Uterus (tissue), 4 donors: ENCODE measurements around the gene KCTD13. TPM values are rescaled to one million over a fixed set of nuclear protein-coding genes. Genes with fewer than 3 reads are reported as not detected.

ENCODE experiments used
- DNase-seq, 2 donors: peaks; one replicate each; pipeline ENCODE4 v3.0.0-alpha.2; 2019 to 2020
- H3K27ac ChIP-seq, 2 donors: fragments of 200-600 bp; sonication (generic); 1 replicate in 1 of 2; 2 replicates in 1 of 2; pipeline ENCODE4 v1.5.1; 2016 to 2018
- H3K27me3 ChIP-seq, 2 donors: fragments of 200-600 bp; sonication (generic); one replicate each; pipeline ENCODE4 v1.5.1; 2018 to 2019; ENCODE audit warnings: control low read depth in 1 of 2
- H3K36me3 ChIP-seq, 2 donors: fragments of 200-600 bp; sonication (generic); one replicate each; pipeline ENCODE4 v1.5.1; 2019; ENCODE audit warnings: control low read depth in 1 of 2
- H3K4me1 ChIP-seq, 2 donors: fragments of 200-600 bp; sonication (generic); one replicate each; pipeline ENCODE4 v1.5.1; 2018 to 2019; ENCODE audit warnings: control low read depth in 1 of 2
- H3K4me3 ChIP-seq, 2 donors: fragments of 200-600 bp; sonication (generic); 1 replicate in 1 of 2; 2 replicates in 1 of 2; pipeline ENCODE4 v1.5.1; 2018 to 2019; ENCODE audit warnings: mild to moderate bottlenecking in 1 of 2
- H3K9me3 ChIP-seq, 2 donors: fragments of 200-600 bp; sonication (generic); one replicate each; pipeline ENCODE4 v1.5.1; 2019; ENCODE audit warnings: control low read depth in 1 of 2
- CTCF ChIP-seq, 4 experiments: fragments of 200-600 bp in 2 of 4; fragments of 450-650 bp in 2 of 4; sonication (generic) in 2 of 4; IDR thresholded peaks; one replicate each; pipeline ENCODE4 v1.5.1; 2016 to 2019; ENCODE audit warnings: antibody characterized with exemption in 4 of 4, mild to moderate bottlenecking in 2 of 4, moderate library complexity in 1 of 4
- POLR2A ChIP-seq, 2 donors: fragments of 450-650 bp; IDR thresholded peaks; one replicate each; pipeline ENCODE4 v1.6.1; 2016; ENCODE audit warnings: antibody characterized with exemption in 2 of 2, mild to moderate bottlenecking in 1 of 2, moderate library complexity in 1 of 2
- intact Hi-C: fragments of 100-400 bp; cut with DNase I; formaldehyde crosslinking; loops from one replicate; pipeline ENCODE4 v1.15.1; 2023; ENCODE audit warnings: low total_unique reads
- total RNA-seq, 4 donors: library from RNA; depleted of rRNA in 3 of 4; stranded (reverse); fragments of >200 nt in 3 of 4; gene quantifications; one replicate each; pipeline versions ENCODE4 v1.1.0 to v1.2.4, GENCODE V29; 2014 to 2023
- donor health status: DM: yes; HTN: yes; CAD: no.

The KCTD13 gene
- total RNA-seq, 4 donors from 2014 or later, result 1.8 to 33.3 (median 14.6) TPM

DNA sequence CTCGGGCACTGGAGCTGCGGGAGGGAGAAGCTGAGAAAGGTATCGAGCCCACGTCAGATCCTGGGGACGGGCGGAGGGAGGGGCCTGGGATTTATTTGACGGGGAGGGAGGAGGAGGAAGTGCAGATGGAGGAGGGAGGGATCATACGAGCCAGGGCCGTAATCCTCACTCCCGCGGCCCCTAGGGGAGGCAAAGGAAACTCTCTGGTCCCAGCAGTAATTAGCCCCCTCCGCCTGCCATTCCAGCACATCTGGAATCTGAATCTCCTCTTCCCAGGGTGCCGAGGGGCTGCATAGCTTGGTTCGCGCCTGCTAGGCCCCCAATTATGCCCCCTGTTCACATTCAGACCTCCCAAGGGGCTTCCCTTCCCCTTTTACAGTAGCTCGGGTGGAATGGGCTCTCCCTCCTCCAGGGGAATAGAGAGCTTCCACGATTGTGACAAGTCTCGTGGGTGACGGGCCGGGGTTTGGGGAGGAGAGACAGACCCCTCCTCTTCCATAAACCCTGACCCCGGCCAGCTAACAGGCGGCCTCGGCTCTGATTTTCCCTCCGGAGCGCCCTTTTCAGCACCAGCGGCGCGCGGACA, 26.4 kb downstream of the KCTD13 start, which contains the start of gene SEZ6L2:
TSS of gene SEZ6L2 (minus strand) at position 35 of the 586 bp plus-strand sequence. CDS start 531 bp downstream, outside the sequence.
- peak within 1 kb of the TSS; percentile 45 to 46 for H3K4me3 ChIP-seq
- no peaks in the 10 kb centered on the region for H3K4me1 ChIP-seq
- H3K27ac ChIP-seq, result no peak within 1 kb of the TSS
- no peaks in the 10 kb centered on the region for H3K36me3 ChIP-seq
- intact Hi-C loops, result no loop called here
- TF ChIP-seq CTCF (IDR thresholded peaks at IDR 0.05), result no peak
- no peak for TF ChIP-seq POLR2A (IDR thresholded peaks at IDR 0.05)
- peak in 1 of 2 donors; percentile 62 for DNase-seq
- no peaks in the 10 kb centered on the region for H3K27me3 ChIP-seq
- no peaks in the 10 kb centered on the region for H3K9me3 ChIP-seq

DNA sequence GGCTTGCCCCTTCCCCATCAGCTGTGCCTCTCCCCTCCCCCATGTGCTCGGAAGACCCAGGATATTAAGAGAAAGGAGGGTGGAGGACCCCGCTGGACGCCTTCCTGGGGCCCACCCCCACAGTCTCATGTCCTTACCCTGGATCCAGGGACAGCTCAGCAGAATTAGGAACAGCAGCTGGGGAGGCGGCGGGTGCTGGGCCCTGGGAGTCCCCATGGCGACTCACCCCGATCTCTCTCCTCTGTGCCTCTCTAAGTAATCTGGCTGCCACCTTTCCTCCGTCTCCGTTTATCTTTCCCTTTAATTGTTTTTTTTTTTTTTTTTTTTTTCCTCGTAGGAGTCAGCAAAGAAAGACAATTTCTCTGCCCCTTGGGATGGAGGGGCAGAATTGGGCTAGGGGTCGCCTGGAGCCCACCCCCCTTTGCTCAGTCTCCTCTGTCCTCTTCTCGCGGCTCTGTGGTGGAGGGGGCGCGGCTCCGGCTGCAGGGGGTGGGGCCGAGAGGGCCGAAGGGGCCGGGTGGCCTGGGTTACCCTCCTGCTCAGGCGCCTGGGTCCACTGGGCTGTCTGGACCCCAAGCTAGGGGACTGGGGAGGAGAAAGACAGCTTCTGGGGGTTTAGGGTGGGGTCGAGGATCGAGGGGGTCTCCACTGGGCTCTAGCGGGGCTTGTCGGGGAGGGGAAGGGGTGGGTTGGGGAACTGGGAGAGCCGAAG, 27.1 kb downstream of the KCTD13 start:
- intact Hi-C loops, result no loop called here
- no peak for TF ChIP-seq CTCF (IDR thresholded peaks at IDR 0.05)
- no peak for TF ChIP-seq POLR2A (IDR thresholded peaks at IDR 0.05)
- H3K27me3 ChIP-seq, result no peaks in the 10 kb centered on the region
- H3K4me1 ChIP-seq, result no peaks in the 10 kb centered on the region
- H3K4me3 ChIP-seq, result peak overlapping the region in 1 of 2 donors; percentile 8
- DNase-seq, result no peak
- no peaks in the 10 kb centered on the region for H3K9me3 ChIP-seq
- no peak overlapping the region for H3K27ac ChIP-seq
- H3K36me3 ChIP-seq, result no peaks in the 10 kb centered on the region

GRCh38 chr16:29898135-29898803, 27.8 kb downstream of the KCTD13 start:
- no peak overlapping the region for H3K4me3 ChIP-seq
- TF ChIP-seq CTCF (IDR thresholded peaks at IDR 0.05) (no peak), POLR2A (IDR thresholded peaks at IDR 0.05) (no peak)
- H3K4me1 ChIP-seq, result no peaks in the 10 kb centered on the region
- H3K9me3 ChIP-seq, result no peaks in the 10 kb centered on the region
- H3K36me3 ChIP-seq, result no peaks in the 10 kb centered on the region
- no peaks in the 10 kb centered on the region for H3K27me3 ChIP-seq
- intact Hi-C loops, result no loop called here
- DNase-seq, result no peak
- no peak overlapping the region for H3K27ac ChIP-seq

- H3K36me3 ChIP-seq, result no peaks in the 10 kb centered on the region
- intact Hi-C loops, result no loop called here
These were observed 28.7 kb downstream of the KCTD13 start for GRCh38 chr16:29897333-29897732.

More at GRCh38 chr16:29897333-29897732, 28.7 kb downstream of the KCTD13 start:
- no peaks in the 10 kb centered on the region for H3K4me1 ChIP-seq
- no peaks in the 10 kb centered on the region for H3K27me3 ChIP-seq
- DNase-seq, result no peak
- H3K27ac ChIP-seq, result no peak overlapping the region
- H3K4me3 ChIP-seq, result no peak overlapping the region
- TF ChIP-seq POLR2A (IDR thresholded peaks at IDR 0.05), result no peak
- no peak for TF ChIP-seq CTCF (IDR thresholded peaks at IDR 0.05)
- H3K9me3 ChIP-seq, result no peaks in the 10 kb centered on the region
